Activated T-cell treated with anti-CD3 and anti-CD28 coated beads, Interleukin-2, amount 50 U/mL, for 1 hour (primary cell): ENCODE data around the gene RNASE13.

ENCODE experiments used
- DNase-seq: peaks from one replicate; pipeline ENCODE4 v3.0.0-alpha.2; 2020

The RNASE13 gene

DNA sequence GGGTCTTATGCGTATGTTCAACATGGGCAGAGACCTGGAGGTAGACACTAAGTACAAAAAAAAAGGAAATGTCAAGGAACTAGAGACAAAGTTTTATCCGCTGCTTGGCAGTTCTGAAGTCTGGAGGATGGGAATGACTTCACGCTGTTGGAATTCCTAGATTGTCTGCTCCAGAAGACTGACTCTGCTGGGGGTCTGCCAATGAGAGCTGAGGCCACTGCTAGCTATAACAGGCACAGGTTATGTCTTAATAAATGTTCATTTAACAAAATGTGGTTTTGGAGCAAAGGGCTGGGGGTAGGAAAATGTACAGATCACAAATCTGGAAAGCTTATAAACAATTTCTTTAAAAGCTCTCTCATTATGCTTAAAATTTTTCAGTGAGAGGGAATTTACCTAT lies 28.9 kb upstream of the RNASE13 start:
- no peak for DNase-seq

DNA sequence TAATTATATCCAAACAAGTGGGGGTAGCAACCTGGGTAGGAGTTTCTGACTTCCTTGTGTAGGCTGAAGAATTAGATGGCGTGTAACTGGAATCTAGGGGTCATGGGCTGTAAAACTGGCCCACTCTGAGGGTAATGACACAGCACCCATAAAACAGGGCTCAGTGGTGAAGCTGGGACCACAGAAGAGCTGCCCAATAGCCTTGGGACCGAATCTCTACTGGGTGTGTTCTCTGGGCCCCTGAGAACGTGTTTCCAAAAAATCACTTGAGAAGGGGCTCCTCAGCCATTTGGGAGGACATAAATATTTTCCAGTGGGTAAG lies 26.7 kb upstream of the RNASE13 start:
- DNase-seq = no peak

DNA sequence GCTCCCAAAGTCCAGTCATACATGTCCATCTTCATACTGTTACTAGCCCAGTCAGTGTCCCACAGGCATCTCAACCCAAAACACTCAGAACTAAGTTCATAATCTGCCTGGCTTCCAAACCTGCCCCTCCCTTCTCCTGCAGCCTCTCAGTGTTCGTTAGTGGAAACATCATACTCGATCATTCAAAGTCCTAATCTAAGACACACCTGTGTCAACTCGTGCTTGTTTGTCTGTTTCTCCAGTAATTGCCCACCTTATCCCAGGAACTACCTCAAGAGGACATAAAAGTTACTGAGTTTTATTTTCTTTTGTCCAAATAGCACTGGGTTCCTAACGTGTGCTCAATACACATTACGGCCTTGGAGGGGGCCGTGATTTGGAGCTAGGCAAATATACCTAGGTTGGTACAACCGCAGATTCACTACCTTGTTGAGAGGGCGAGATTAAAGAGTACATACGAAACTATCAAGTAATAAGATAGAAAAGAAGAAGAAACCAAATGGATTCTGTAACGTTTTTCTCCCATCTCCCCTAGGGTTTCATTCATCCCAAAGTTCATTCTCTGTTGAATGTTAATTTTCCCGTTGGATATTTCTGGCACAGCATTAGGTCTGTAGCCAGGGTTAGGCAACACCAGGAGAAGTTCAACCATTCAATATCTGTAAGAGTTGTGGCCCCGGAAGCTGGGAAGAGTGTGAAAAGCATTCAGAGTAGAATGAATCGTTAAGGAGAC lies 26.2 kb upstream of the RNASE13 start:
- DNase-seq = no peak

DNA sequence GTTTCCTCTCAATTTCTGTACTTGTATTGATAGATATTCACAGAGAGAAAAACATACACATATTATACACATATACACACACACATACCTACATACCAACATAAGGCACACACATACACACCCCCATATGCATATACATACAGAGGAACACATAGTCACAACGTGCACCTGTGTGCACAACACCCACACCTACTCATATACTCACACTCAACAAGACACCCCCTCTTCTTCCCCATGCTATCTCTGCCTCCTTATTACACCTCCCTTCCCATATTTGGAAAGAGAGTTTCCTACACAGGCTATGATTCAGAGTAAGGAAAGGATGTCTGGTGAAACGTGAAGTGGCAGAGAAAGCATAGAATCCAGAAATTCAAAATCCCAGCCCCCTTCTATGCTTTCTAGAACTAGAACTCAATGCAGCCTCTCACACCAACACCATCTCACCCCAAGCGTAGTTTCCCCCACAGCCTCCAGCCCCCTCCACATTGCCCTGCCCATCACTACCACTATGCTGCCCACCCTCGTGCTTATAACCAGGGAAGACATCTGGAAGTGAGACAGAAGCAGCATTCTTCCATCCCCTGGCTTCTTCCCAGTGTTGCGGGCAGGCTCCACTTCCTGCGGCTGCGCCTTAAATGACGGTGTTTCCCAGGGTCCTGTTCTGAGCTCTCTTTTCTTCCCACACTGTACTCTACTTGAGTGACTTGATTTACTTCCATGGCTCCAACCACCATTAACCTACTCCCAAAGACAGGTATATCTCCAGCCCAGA lies 25.4 kb upstream of the RNASE13 start:
- DNase-seq = no peak

DNA sequence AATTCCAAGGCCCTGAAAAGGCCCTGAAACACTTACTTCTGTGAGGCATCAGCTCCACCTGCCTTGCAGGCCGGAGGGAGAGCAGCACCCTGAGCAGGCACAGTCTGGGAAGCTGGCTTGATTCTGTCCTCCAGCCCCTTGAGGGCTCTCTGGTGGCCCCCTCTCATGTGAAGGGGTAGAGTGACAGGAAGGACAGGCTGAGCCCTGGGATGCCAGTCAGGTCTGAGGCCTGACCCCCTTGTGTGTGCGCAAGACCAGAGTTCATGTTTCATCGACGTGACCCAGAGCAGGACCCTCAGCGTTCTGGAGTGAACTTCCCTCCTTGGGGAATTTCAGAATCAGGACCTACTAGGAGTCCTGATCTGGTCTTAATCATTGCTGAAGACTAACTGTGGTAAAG lies 24.3 kb upstream of the RNASE13 start:
- DNase-seq = no peak

DNA sequence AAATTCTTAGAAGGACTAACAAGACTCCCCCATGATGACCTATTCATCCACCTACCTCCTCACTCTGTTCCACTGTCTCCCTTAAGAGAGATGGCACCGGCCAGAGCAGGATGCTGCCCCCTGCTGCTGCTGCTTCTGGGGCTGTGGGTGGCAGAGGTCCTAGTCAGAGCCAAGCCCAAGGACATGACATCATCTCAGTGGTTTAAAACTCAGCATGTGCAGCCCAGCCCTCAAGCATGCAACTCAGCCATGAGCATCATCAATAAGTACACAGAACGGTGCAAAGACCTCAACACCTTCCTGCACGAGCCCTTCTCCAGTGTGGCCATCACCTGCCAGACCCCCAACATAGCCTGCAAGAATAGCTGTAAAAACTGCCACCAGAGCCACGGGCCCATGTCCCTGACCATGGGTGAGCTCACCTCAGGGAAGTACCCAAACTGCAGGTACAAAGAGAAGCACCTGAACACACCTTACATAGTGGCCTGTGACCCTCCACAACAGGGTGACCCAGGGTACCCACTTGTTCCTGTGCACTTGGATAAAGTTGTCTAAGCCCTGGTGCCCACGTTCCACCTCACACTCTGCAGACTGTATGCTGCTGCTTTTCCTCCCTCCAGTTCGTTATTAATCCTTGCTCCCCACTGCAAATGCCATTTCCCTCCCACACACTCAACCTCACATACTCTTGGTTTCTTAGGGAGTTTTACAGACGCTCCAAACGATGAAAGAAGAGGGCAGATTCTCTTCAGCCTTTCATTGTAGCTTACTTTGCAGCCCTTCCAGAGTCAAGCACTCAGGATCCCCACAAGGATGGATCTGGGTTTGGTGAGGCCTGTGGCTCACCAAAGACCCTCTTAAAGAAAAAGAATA lies 23.4 kb upstream of the RNASE13 start, which contains the start of gene RNASE8:
RNASE8 (plus strand) TSS at position 20 of the 873 bp plus-strand sequence; CDS start at position 91, 71 bp downstream.
- no peak for DNase-seq

DNA sequence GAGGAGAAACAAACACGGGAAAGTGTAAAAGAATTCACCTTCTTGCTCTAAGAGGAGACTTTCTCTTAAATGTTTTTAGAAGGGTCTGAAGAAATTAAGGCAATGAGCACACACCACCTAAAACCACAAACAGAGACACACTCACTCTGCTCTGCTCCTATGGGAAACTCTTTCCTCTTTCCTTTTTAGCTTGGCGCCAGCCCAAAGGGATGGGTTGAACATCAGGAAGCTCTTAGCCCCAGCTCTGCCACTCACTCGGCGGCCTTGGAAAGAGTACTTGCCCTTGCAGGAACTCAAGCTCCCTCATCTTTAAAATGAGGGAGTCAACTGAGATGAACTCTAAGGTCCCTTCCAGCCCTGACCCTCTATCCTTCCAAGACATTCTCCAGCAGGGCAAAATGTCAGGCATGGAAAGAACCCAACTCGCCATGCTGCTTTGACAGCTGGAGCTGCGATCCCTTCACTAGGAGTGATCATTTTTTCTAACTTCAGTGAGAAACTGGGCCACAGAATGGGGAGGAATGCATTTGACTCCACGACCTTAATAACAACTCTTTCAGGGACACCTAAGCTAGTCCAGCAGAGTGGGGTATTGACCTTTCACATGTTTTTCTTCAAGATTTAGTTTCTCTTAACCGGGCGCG lies 22.0 kb upstream of the RNASE13 start:
- DNase-seq = no peak

DNA sequence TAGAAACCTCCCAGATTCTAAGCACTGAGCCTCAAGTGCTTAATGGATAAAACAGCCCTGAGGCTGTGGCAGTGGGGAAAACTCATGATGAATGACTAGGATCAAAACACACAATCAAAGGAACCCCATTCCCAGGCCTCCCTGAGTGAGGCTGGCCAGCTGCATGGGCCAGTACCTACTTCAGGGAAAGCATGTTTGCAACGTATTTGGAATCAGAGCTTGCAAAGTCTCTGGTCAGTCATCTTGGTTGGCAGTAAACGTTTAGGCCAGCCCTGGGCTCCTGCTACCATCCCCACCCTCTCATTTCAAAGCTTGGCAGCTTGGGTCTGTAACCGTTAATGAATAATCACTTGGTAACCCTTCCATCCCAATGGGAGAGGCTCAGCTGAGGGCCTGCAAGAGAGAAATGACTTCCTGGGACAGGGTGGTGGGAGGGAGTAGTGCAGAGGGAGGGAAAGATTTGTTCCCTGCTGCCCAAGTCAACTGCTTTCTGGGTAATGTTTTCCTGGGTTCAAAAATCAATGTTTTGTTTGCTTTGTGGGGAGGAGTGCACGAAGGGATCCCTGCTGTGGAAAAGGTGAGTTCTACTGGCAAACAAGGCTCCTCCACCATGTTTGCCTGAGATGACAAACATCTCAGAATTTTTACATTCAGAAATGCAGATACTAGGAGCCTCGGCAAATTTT lies 21.0 kb upstream of the RNASE13 start:
- no peak for DNase-seq

DNA sequence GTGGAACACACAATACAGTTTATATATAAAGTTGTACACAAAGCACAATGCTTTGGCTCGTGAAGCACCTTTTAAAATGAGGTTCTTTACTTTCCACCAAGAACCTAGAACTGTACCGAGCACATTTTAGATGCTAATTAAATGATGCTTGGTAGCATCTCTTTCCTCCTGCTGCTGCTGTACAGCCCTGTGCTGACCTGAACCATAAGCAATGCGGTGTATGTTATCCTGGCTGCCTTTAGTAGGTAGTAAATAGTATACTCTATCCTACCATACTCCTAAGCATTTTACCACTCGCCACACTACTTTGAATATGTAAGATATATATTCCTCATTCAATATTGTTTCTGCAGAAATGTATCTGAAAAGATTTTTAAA lies 20.1 kb upstream of the RNASE13 start:
- no peak for DNase-seq

DNA sequence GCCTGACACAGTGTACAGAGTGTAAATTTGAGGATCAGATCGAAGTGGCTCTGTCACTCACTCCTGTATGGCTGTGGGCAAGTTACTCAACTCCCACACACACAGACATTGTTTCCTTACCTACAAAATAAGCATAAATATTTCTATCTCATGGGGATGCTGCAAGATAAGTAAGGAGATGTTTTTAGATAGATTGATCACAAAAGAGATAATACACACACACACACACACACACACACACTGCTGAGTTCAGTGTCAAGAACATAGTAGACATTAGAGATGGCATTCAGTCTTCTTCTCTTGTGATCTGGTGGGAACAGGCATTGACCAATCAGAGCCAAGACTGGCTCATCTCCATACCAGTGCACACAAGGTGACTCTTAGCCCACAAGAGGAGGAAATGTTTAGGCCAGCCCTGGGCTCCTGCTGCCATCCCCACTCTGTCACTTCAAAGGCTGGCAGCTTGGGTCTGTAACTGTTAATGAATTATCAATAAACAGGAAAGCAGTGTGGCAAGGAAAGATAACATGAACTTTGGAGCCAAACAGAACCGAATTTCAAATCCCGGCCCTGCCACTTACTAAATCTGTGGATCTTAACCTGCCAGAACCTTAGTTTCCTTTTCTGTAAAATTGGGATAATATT lies 19.6 kb upstream of the RNASE13 start:
- no peak for DNase-seq

DNA sequence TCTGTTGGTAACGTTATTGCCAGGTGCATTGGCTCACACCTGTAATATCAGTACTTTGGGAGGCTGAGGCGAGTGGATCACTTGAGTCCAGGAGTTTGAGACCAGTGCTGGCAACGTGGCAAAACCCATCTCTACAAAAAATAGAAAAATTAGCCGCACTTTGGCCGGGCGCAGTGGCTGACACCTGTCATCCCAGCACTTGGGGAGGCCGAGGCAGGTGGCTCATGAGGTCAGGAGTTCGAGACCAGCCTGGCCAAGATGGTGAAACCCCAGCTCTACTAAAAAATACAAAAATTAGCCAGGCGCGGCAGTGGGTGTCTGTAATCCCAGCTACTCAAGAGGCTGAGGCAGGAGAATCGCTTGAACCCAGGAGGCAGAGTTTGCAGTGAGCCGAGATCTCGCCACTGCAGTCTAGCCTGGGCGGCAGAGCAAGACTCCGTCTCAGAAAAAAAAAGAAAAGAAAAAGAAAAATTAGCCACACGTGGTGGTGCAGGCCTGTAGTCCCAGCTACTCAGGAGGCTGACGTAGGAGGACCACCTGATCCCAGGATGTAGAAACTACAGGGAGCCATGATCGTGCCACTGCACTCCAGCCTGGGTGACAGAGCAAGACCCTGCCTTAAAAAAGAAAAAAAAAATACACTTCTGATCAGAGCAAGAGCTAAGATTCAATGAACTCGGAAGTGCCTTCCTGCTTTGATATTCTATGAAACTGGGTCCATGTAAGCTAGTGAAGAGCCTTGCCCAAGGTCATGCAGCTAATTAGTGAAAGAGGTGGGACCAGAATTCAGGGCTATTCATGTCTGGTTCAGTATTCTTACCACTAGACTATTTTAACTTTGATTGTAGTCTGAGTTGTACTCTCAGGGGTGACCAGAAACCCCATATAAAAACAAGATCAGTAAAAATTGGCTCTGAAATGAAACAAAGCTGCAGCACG lies 18.8 kb upstream of the RNASE13 start:
- DNase-seq = no peak

DNA sequence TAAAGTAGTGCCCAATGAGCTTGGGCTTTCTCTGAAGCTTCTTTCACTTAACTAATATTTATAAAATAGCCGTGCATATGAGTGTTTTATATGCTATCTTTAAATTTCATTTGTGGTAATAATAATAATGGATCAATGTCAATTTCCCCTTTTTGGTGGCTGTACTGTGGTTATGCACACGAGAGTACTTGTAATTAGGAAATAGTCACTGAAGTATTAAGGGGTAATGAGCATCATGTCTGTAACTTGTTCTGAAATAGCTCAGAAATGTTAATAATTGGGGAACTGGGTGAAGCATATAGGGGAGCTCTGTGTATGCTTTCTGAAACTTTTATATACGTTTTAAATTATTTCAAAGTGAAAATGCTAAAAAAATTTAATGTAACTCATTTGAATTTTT lies 16.0 kb upstream of the RNASE13 start:
- no peak for DNase-seq

DNA sequence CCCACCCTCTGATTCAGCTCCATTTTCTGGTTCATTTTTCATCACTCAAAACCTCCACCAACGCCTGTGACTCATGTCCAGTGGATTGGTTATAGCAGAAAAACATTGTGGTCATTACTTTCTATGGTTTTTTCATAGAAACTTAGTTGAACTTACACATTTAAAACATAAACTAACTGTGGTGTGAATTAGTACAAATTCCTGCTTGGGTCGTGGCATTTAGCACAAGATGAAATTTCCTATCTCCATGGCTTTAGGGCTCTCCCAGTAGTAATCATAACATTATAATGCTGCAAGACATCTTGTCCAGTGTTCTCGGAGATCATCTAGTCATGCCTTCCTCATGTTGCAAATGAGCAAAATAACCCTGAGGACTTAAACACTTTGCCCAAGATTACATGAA lies 14.7 kb upstream of the RNASE13 start:
- DNase-seq = no peak

DNA sequence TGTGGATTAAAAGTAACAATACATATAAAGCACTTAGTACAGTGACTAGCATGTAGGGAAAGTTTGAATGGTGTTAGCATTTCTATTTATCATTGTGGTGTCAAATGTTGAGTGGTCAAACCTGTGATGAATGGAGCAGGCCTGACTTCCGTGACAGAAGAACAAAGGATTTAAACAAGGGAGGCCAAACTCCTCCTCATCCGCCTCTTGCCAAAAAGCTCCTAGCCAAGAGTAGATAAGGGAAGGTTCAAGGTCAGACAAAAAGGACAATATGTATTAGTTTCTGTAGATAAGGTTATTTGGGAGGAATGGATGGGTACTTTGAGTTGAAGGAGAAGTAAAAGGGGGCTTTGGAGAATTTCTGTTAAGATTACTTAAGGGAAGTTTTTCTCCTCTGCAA lies 14.0 kb upstream of the RNASE13 start:
- DNase-seq = no peak

DNA sequence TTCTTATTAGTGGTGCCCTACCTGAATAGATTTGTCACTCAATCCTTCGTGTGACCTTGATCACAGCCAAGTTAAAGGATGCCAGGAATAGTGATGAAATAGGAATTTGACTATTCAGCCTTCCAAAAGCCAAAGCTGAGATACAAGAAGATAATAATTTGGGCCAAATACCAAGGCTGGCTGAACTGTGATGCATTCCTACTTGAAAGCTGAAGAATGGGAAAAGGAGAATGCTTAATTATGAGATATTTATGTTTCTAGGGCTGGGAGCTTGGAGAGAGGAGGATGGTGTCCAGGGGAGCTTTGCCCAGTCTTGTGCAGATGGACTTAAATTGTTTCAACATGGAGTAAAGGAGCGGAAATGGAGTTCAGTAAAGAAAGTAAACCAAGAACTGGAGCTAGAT lies 12.8 kb upstream of the RNASE13 start:
- no peak for DNase-seq

DNA sequence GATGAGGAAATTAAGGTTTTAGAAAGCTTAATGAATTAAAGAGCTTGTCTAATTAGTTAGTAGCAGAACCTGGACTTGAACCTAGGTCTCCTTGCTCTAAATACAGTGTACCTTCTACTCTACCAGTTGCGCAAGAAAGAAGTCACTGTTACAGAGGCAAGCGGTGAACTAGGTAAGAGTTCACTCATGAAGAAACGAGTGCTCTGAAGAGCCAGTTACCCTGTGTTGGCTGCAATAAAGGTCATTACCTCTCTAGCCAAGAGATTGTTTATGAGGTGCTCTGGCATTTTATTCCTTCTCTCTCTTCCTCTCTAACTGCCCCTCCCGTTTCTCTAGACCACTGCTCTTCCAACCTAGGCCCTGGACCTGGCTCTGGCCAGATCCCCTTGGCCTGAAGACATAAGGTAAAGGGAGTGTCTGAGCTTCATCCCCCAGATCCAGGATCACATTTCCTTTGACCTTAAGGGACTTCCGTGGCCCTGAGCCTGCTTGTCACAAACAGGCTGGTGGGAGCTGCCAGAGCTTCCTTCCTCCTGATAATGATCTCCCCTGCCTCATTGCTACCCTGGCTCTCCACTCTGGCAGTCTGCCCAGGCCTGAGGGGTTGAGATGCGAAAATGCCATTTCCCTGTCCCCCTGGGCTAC lies 9.5 kb upstream of the RNASE13 start:
- no peak for DNase-seq

DNA sequence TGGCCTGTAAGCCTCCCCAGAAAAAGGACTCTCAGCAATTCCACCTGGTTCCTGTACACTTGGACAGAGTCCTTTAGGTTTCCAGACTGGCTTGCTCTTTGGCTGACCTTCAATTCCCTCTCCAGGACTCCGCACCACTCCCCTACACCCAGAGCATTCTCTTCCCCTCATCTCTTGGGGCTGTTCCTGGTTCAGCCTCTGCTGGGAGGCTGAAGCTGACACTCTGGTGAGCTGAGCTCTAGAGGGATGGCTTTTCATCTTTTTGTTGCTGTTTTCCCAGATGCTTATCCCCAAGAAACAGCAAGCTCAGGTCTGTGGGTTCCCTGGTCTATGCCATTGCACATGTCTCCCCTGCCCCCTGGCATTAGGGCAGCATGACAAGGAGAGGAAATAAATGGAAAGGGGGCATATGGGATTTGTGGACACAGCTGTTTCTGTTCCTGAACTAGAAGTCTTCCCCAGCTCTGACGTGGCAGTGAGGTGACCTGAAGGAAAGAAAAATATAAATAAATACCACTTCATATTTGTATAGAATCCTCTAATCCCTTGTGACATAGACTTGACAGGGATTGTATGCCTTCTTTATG lies 8.9 kb upstream of the RNASE13 start:
- DNase-seq = no peak

DNA sequence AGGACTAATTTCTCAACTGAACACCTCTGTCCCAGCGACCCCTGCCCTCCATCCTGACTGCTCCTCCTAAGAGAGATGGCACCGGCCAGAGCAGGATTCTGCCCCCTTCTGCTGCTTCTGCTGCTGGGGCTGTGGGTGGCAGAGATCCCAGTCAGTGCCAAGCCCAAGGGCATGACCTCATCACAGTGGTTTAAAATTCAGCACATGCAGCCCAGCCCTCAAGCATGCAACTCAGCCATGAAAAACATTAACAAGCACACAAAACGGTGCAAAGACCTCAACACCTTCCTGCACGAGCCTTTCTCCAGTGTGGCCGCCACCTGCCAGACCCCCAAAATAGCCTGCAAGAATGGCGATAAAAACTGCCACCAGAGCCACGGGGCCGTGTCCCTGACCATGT lies 8.3 kb upstream of the RNASE13 start:
- no peak for DNase-seq

DNA sequence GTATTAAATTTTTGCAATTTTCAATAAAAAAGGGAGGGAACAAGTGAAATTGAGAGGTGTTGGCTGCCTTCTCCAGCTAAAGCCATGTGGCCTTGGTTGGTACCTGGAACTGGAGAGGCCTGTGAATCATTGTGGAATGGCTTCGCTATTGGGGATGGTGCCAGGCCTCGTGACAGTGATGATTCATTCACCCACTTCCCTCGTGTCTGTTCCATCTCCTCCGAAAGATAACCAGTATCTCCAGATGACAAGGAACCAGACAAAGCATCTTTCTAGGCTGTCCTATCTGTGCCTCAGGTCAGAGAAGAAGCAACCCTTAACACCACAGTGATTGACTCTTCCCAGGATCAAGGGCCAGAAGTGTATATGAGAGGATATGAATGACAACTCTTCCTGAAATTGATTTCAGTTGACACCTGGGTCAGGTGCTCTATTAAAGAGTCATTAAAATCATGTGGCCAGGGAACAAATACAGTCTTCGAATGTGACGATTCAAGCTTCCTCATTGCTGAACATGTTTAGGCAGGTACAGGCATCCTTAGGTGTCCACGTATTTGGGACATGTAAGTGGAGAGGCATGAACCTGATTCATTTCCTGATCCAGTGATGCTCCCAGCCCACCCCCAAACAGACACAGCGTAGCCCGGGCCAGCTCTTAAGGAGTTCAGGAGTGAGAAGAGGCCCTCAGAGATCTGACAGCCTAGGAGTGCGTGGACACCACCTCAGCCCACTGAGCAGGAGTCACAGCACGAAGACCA lies 7.2 kb upstream of the RNASE13 start, which contains the start of gene RNASE7:
RNASE7 (plus strand) TSS at position 687 of the 758 bp plus-strand sequence. CDS start 631 bp downstream, outside the sequence.
- no peak for DNase-seq
